Esophagus squamous epithelium (tissue), 5 donors: ENCODE results near the gene PCDHGB5. TPM values are rescaled to one million over a fixed set of nuclear protein-coding genes. Genes with fewer than 3 reads are reported as not detected.
"Not testable (repeated sequence)": the region's sequence is repeated elsewhere in the genome, so short reads cannot be mapped to it uniquely, and the experiment has no call there.

Experiments used
- DNase-seq: peaks from one replicate; lab custom pipeline; 2025; lab: John Stamatoyannopoulos, UW
- H3K27ac ChIP-seq, 4 donors: fragments of 200-600 bp; sonication (generic); one replicate each; pipeline ENCODE4 v1.5.1; 2016 to 2019; ENCODE audit warnings: mild to moderate bottlenecking in 1 of 4
- H3K27me3 ChIP-seq, 4 donors: fragments of 200-600 bp; sonication (generic); 1 replicate in 3 of 4; 2 replicates in 1 of 4; pipeline versions ENCODE4 v1.5.1 to v1.6.0; 2017 to 2021; ENCODE audit warnings: antibody characterized with exemption in 1 of 4
- H3K36me3 ChIP-seq, 3 donors: fragments of 200-600 bp; sonication (generic); one replicate each; pipeline ENCODE4 v1.5.1; 2016 to 2019
- H3K4me1 ChIP-seq, 3 donors: fragments of 200-600 bp; sonication (generic); one replicate each; pipeline ENCODE4 v1.5.1; 2017 to 2019
- H3K4me3 ChIP-seq, 4 donors: fragments of 200-600 bp; sonication (generic); 1 replicate in 3 of 4; 2 replicates in 1 of 4; pipeline ENCODE4 v1.5.1; 2016 to 2019; ENCODE audit warnings: mild to moderate bottlenecking in 2 of 4, moderate library complexity in 1 of 4
- H3K9me3 ChIP-seq, 3 donors: fragments of 200-600 bp; sonication (generic); one replicate each; pipeline ENCODE4 v1.5.1; 2016 to 2019
- POLR2A ChIP-seq, 4 donors: fragments of 450-650 bp; IDR thresholded peaks; one replicate each; pipeline ENCODE4 v1.6.1; 2017; ENCODE audit warnings: antibody characterized with exemption in 4 of 4, mild to moderate bottlenecking in 4 of 4, moderate library complexity in 3 of 4
- whole genome bisulfite sequencing, 2 donors: methylation state at CpG; one replicate each; pipeline ENCODE4 v1.1.5; 2018; 5-methylcytosine and 5-hydroxymethylcytosine counted together
- intact Hi-C: fragments of 100-400 bp; cut with DNase I; formaldehyde crosslinking; loops from one replicate; pipeline ENCODE4 v1.15.0; 2022
- total RNA-seq, 4 donors: library from RNA; depleted of rRNA; stranded (reverse); fragments of >200 nt; gene quantifications; one replicate each; pipeline ENCODE4 v1.1.0, GENCODE V29; 2016
- TF ChIP-seq, protein P1 (sequence below), 6 experiments: fragments of 450-650 bp in 4 of 6; fragments of 200-600 bp in 2 of 6; sonication (generic) in 2 of 6; IDR thresholded peaks; one replicate each; pipeline ENCODE4 v1.5.1; 2016 to 2019; ENCODE audit warnings: antibody characterized with exemption in 6 of 6, mild to moderate bottlenecking in 4 of 6, moderate library complexity in 4 of 6
- donor health status: DM: yes; HTN: yes; CAD: no.

The PCDHGB5 gene
- total RNA-seq, 4 donors from 2014 or later: 5.5 to 7.5 (median 6.7) TPM

DNA sequence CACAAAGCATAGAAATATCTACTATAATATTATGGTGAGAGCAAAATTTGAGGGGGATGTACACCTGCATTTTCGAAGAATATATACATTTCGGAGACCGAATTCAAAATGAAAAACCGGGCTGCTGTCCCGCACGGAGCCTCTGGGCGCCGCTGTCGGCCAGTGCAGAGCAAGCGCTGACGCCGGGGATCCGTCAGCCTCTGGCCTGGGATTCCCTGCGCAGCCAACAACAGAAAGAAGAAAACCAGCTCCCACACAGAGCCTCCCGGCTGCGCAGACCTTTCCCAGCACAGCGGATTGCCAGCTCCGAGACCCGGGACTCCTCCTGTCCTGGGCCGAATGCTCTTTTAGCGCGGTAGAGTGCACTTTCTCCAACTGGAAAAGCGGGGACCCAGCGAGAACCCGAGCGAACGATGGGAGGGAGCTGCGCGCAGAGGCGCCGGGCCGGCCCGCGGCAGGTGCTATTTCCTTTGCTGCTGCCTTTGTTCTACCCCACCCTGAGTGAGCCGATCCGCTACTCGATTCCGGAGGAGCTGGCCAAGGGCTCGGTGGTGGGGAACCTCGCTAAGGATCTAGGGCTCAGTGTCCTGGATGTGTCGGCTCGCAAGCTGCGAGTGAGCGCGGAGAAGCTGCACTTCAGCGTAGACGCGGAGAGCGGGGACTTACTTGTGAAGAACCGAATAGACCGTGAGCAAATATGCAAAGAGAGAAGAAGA lies 10.2 kb downstream of the PCDHGB5 start, which contains the start of gene PCDHGB6:
PCDHGB6 (plus strand) TSS at position 232 of the 716 bp plus-strand sequence; CDS start at position 414, 182 bp downstream.
- DNase-seq: not testable (repeated sequence)

GRCh38 chr5:141409598-141410306 lies 12.0 kb downstream of the PCDHGB5 start:
- Histone ChIP-seq H3K4me3 (peak overlapping the region in 1 of 4 donors; percentile 12), H3K36me3 (peaks cover 0 to 8% (median 0%) of the 10 kb centered on the region in 3 donors), H3K27me3 (peaks cover 0 to 49% (median 0%) of the 10 kb centered on the region in 4 donors), H3K9me3 (peaks cover 4 to 96% (median 84%) of the 10 kb centered on the region in 3 donors), H3K27ac (no peak overlapping the region), H3K4me1 (peaks cover 0 to 4% (median 0%) of the 10 kb centered on the region in 3 donors)
- no peak for DNase-seq
- intact Hi-C loops: loop anchor here (10.0 kb wide), 2 partner anchors 115 to 145 kb away; no protein-coding TSS in a partner anchor
- TF ChIP-seq, protein P1, sequence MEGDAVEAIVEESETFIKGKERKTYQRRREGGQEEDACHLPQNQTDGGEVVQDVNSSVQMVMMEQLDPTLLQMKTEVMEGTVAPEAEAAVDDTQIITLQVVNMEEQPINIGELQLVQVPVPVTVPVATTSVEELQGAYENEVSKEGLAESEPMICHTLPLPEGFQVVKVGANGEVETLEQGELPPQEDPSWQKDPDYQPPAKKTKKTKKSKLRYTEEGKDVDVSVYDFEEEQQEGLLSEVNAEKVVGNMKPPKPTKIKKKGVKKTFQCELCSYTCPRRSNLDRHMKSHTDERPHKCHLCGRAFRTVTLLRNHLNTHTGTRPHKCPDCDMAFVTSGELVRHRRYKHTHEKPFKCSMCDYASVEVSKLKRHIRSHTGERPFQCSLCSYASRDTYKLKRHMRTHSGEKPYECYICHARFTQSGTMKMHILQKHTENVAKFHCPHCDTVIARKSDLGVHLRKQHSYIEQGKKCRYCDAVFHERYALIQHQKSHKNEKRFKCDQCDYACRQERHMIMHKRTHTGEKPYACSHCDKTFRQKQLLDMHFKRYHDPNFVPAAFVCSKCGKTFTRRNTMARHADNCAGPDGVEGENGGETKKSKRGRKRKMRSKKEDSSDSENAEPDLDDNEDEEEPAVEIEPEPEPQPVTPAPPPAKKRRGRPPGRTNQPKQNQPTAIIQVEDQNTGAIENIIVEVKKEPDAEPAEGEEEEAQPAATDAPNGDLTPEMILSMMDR (IDR thresholded peaks at IDR 0.05): no peak
- TF ChIP-seq POLR2A (IDR thresholded peaks at IDR 0.05): no peak
- WGBS, 2 donors: 23 to 64% methylated on average over 5 to 11 of the region's 64 CpGs

More for the DNA sequence above, 10.2 kb downstream of the PCDHGB5 start, which contains the start of gene PCDHGB6:
- intact Hi-C loops, H3K4me1 ChIP-seq, H3K27ac ChIP-seq, H3K36me3 ChIP-seq: not testable (repeated sequence)
- H3K27me3 ChIP-seq: peaks cover 0 to 43% (median 0%) of the 10 kb centered on the region in 4 donors
- TF ChIP-seq, protein P1 (IDR thresholded peaks at IDR 0.05): peak in 5 of 6 experiments; percentile 18 to 53 (median 34)
- peak within 1 kb of the TSS in 3 of 4 donors; percentile 28 to 55 (median 37) for H3K4me3 ChIP-seq
- H3K9me3 ChIP-seq: peaks cover 4 to 96% (median 84%) of the 10 kb centered on the region in 3 donors
- 25 to 31% methylated on average over 32 to 36 of the region's 51 CpGs for WGBS, 2 donors

DNA sequence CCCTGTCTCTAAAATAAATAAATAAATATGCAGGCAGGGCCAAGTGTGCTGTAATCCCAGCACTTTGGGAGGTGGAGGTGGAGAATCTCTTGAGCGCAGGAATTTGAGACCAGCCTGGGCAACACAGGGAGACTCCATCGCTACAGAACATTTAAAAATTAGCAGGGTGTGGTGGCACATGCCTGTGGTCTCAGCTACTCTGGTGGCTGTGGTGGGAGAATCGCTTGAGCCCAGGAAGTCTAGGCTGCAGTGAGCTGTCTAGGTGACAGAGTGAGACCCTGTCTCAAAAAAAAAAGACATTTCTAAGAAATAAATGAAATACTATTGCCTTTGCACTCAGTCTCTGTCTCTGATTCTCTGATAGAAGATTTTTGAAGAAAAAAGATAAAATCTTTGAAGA lies 13.8 kb downstream of the PCDHGB5 start:
- WGBS, 2 donors: 54 to 66% methylated on average over 3 of the region's 3 CpGs
- H3K9me3 ChIP-seq: peaks cover 4 to 96% (median 84%) of the 10 kb centered on the region in 3 donors
- TF ChIP-seq POLR2A (IDR thresholded peaks at IDR 0.05): no peak
- intact Hi-C loops: loop anchor here (10.0 kb wide), 2 partner anchors 113 to 143 kb away; no protein-coding TSS in a partner anchor
- DNase-seq: no peak
- H3K27me3 ChIP-seq: peaks cover 0 to 51% (median 0%) of the 10 kb centered on the region in 4 donors
- H3K4me3 ChIP-seq: peak overlapping the region in 1 of 4 donors; percentile 20
- peaks cover 0 to 4% (median 0%) of the 10 kb centered on the region in 3 donors for H3K4me1 ChIP-seq
- no peak overlapping the region for H3K27ac ChIP-seq
- peaks cover 0 to 8% (median 0%) of the 10 kb centered on the region in 3 donors for H3K36me3 ChIP-seq

DNA sequence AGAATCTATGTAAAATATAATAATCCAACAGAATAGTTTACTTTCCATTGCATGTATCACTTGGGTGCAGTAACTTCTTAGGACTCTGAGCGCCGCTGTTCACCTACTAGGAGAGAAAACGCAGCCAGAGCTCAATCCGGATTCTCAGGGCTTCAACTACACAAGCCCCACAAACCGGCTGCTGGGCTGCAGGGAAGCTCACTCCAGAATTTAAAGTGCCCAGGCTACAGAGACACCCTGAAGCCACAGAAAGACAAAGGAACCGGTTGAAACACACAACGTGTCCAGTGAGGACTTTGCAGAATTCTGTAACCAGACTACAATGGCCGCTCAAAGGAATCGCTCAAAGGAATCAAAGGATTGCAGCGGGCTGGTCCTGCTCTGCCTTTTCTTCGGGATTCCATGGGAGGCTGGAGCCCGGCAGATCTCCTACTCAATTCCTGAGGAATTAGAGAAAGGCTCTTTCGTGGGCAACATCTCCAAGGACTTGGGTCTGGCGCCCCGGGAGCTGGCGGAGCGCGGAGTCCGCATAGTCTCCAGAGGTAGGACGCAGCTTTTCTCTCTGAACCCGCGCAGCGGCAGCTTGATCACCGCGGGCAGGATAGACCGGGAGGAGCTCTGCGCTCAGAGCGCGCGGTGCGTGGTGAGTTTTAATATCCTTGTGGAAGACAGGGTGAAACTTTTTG lies 15.2 kb downstream of the PCDHGB5 start, which contains the start of gene PCDHGA10:
PCDHGA10 (plus strand) TSS at position 134 of the 686 bp plus-strand sequence; CDS start at position 323, 189 bp downstream.
- peak within 1 kb of the TSS; percentile 20 to 56 (median 36) for H3K4me3 ChIP-seq

More for the DNA sequence above, 15.2 kb downstream of the PCDHGB5 start, which contains the start of gene PCDHGA10:
- TF ChIP-seq, protein P1 (IDR thresholded peaks at IDR 0.05): peak in 4 of 6 experiments; percentile 36 to 64 (median 57)
- TF ChIP-seq POLR2A (IDR thresholded peaks at IDR 0.05): no peak
- Histone ChIP-seq H3K36me3 (peaks cover 0 to 8% (median 0%) of the 10 kb centered on the region in 3 donors), H3K27me3 (peaks cover 0 to 44% (median 0%) of the 10 kb centered on the region in 4 donors), H3K27ac (peak within 1 kb of the TSS in 1 of 4 donors; percentile 30), H3K4me1 (peaks cover 0 to 4% (median 0%) of the 10 kb centered on the region in 3 donors), H3K9me3 (peaks cover 4 to 96% (median 86%) of the 10 kb centered on the region in 3 donors)
- intact Hi-C loops: loop anchor here (10.0 kb wide), 2 partner anchors 112 to 142 kb away; no protein-coding TSS in a partner anchor
- 20 to 27% methylated on average over 18 to 26 of the region's 31 CpGs for WGBS, 2 donors
- no peak for DNase-seq
